HL-60 (cell line): ENCODE data around the gene CSF2RB.

Source experiments
- DNase-seq, 2 experiments: peaks; one replicate each; pipeline ENCODE4 v3.0.0-alpha.2; 2010 to 2020; ENCODE audit warnings: low read depth in 1 of 2, low spot score in 1 of 2
- H3K27ac ChIP-seq: fragments of 250-450 bp; sonication (Bioruptor Pico); replicated peaks from 2 replicates; pipeline ENCODE4 v1.5.1; 2020; ENCODE audit warnings: mild to moderate bottlenecking, moderate library complexity
- H3K27me3 ChIP-seq: fragments of 250-450 bp; sonication (Bioruptor Pico); 2 replicates; pipeline ENCODE4 v1.5.1; 2021; ENCODE audit warnings: mild to moderate bottlenecking, moderate library complexity; ENCODE audit not compliant: insufficient read depth, poor library complexity, severe bottlenecking
- H3K4me3 ChIP-seq: replicated peaks from 2 replicates; pipeline ENCODE4 v1.5.1; 2011; ENCODE audit warnings: mild to moderate bottlenecking, control low read depth, low read length; ENCODE audit not compliant: insufficient read depth
- GABPA ChIP-seq: IDR thresholded peaks from 2 replicates; pipeline ENCODE4 v1.6.1; 2012; ENCODE audit warnings: low read depth
- POLR2AphosphoS5 ChIP-seq: IDR thresholded peaks from 2 replicates; pipeline ENCODE4 v1.6.1; 2012; ENCODE audit warnings: low read depth
- REST ChIP-seq: IDR thresholded peaks from 2 replicates; pipeline ENCODE4 v1.6.1; 2012; ENCODE audit warnings: low read depth; ENCODE audit not compliant: insufficient replicate concordance
- SPI1 ChIP-seq: IDR thresholded peaks from 2 replicates; pipeline ENCODE4 v1.6.1; 2012; ENCODE audit warnings: low read depth, mild to moderate bottlenecking, borderline replicate concordance
- TF ChIP-seq, protein P1 (sequence below): IDR thresholded peaks from one replicate; pipeline ENCODE4 v1.5.1; 2011; ENCODE audit warnings: low read length, control low read depth, inconsistent platforms; ENCODE audit not compliant: insufficient read depth

Gene CSF2RB

DNA sequence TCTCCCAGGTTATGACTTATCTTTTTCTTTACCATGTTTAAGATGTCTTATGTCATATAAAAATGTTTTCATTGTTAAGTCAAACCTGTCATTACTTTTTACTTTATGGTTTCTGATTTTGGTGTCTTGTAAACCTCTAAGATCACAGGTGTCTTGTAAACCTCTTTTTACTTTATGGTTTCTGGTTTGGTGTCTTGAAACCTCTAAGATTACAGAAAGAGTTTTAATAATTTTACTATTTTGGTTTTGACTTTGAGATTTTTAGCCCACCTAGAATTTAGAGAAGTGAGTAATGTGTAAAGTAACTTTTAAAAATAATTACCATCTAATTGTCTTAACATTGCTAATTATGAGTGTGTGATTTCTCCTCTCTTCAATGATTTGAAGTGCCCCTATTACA, 2.6 kb downstream of the CSF2RB start:
- no peak for TF ChIP-seq POLR2AphosphoS5
- TF ChIP-seq GABPA, result no peak
- no peak for TF ChIP-seq REST
- TF ChIP-seq SPI1, result no peak
- TF ChIP-seq, protein P1, sequence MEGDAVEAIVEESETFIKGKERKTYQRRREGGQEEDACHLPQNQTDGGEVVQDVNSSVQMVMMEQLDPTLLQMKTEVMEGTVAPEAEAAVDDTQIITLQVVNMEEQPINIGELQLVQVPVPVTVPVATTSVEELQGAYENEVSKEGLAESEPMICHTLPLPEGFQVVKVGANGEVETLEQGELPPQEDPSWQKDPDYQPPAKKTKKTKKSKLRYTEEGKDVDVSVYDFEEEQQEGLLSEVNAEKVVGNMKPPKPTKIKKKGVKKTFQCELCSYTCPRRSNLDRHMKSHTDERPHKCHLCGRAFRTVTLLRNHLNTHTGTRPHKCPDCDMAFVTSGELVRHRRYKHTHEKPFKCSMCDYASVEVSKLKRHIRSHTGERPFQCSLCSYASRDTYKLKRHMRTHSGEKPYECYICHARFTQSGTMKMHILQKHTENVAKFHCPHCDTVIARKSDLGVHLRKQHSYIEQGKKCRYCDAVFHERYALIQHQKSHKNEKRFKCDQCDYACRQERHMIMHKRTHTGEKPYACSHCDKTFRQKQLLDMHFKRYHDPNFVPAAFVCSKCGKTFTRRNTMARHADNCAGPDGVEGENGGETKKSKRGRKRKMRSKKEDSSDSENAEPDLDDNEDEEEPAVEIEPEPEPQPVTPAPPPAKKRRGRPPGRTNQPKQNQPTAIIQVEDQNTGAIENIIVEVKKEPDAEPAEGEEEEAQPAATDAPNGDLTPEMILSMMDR, result no peak
- no peaks in the 10 kb centered on the region for H3K27me3 ChIP-seq
- no peak overlapping the region for H3K27ac ChIP-seq
- H3K4me3 ChIP-seq, result no peak overlapping the region
- DNase-seq, result no peak

GRCh38 chr22:36918586-36919284, 5.3 kb downstream of the CSF2RB start:
- TF ChIP-seq, protein P1, result no peak
- no peak for TF ChIP-seq SPI1
- TF ChIP-seq REST, result no peak
- TF ChIP-seq GABPA, result no peak
- TF ChIP-seq POLR2AphosphoS5, result no peak
- Histone ChIP-seq H3K27ac (0 out of 2 replicates have a peak overlapping the region, but pooled peaks have one; percentile 3), H3K4me3 (no peak overlapping the region), H3K27me3 (no peaks in the 10 kb centered on the region)
- peak in 1 of 2 experiments; percentile 34 for DNase-seq

DNA sequence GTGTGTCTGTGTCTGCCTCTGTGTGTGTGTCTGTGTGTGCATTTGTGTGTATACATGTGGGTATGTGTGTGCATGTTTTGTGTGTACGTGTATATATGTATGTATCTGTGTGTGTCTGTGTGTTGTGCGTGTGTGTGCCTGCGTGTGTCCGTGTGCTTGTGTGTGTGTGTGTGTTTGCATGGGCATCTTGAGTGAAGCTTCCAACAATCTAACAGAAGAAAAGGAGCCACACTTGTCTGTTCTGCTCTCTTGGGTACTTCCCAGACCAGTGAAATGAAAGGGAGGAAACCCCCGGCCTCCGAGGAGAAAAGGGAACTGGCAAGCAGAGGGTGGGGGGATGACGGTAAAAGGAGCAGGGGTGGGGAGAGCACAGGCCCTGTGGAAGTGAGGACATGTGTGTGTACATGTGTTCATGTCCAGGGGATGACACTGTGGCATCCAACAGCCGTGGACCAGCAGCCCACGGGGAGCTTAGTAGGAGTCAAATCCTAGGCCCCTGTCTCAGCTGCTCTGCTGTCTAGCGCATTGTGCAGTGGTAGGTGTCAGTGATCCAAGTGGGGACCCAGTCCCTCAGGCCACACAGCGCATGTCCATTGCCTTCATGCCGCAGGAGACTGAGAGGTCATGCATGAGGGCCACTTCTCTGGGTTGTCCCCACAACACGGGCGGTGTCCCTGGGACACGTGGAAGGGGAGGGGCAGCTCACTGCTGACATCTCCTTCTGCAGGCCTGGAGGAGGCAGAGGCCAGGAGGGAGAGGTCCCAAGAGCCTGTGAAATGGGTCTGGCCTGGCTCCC, 8.1 kb downstream of the CSF2RB start:
- TF ChIP-seq SPI1, result peak; percentile 97
- TF ChIP-seq GABPA, result no peak
- peak; percentile 14 for TF ChIP-seq POLR2AphosphoS5
- Histone ChIP-seq H3K27ac (peak overlapping the region; percentile 55), H3K4me3 (no peak overlapping the region), H3K27me3 (no peaks in the 10 kb centered on the region)
- DNase-seq, result peak; percentile 30 to 90

DNA sequence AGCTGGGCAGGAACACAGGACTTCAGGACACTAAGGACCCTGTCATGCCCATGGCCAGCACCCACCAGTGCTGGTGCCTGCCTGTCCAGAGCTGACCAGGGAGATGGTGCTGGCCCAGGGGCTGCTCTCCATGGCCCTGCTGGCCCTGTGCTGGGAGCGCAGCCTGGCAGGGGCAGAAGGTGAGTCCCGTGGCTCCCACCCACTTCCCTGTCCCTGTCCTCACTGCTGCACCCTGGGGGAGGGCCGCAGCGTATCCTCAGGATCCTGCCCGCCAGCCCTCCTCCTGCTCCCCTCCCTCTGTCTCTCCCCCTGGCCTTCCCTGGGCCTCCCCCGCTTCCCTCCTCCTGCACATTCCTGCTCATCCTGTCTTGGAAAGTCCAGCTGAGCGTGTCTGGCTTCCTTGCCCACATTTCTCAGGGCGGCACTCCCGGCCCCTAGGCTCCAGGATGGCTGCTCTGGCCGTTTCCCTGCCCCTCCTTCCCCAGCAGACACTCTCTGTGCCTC, 8.7 kb downstream of the CSF2RB start:
- Histone ChIP-seq H3K27ac (peak overlapping the region; percentile 55), H3K27me3 (no peaks in the 10 kb centered on the region), H3K4me3 (no peak overlapping the region)
- DNase-seq, result no peak
- TF ChIP-seq SPI1 (no peak), GABPA (no peak), REST (no peak)
